Liver (tissue), 3 donors: ENCODE data around the gene MESP1.
A peak's percentile ranks its signal among the peaks of the same experiment; 100 is the strongest.

Source experiments
- ATF3 ChIP-seq: IDR thresholded peaks from 2 replicates; pipeline ENCODE4 v1.6.1; 2016; ENCODE audit warnings: antibody characterized with exemption
- CTCF ChIP-seq: fragments of 150-350 bp; IDR thresholded peaks from 2 replicates; pipeline ENCODE4 v1.5.1; 2017; ENCODE audit warnings: improper control_type of control experiment, low read depth, low read length; ENCODE audit not compliant: missing input control
- HNF4G ChIP-seq: IDR thresholded peaks from 2 replicates; pipeline ENCODE4 v1.6.1; 2016; ENCODE audit warnings: antibody characterized with exemption
- JUND ChIP-seq, 2 donors: IDR thresholded peaks; 2 replicates each; pipeline ENCODE4 v1.6.1; 2016; ENCODE audit warnings: antibody characterized with exemption in 2 of 2
- RAD21 ChIP-seq, 2 donors: IDR thresholded peaks; 2 replicates each; pipeline ENCODE4 v1.6.1; 2016; ENCODE audit warnings: antibody characterized with exemption in 2 of 2, mild to moderate bottlenecking in 2 of 2
- REST ChIP-seq: IDR thresholded peaks from 2 replicates; pipeline ENCODE4 v1.6.1; 2016; ENCODE audit warnings: antibody characterized with exemption, mild to moderate bottlenecking
- SP1 ChIP-seq: IDR thresholded peaks from 2 replicates; pipeline ENCODE4 v1.6.1; 2018; ENCODE audit warnings: antibody characterized with exemption, mild to moderate bottlenecking
- TAF1 ChIP-seq: conservative IDR thresholded peaks from 2 replicates; pipeline ENCODE4 v1.6.1; 2016; ENCODE audit warnings: antibody characterized with exemption, mild to moderate bottlenecking
- YY1 ChIP-seq: IDR thresholded peaks from 2 replicates; pipeline ENCODE4 v1.6.1; 2016; ENCODE audit warnings: antibody characterized with exemption, mild to moderate bottlenecking
- donor health status: healthy.
- donor health status: healthy.

- no peak for TF ChIP-seq CTCF
- no peak for TF ChIP-seq REST
- no peak for TF ChIP-seq JUND (IDR thresholded peaks at IDR 0.05)
- no peak for TF ChIP-seq TAF1
- no peak for TF ChIP-seq ATF3
- TF ChIP-seq SP1, result no peak
- TF ChIP-seq HNF4G, result no peak
- peak in 1 of 2 donors; percentile 34 for TF ChIP-seq RAD21 (IDR thresholded peaks at IDR 0.05)
- no peak for TF ChIP-seq YY1
Observed at GRCh38 chr15:89794627-89795241, 43.7 kb upstream of the MESP1 start.
